ENCODE data around the gene ADAP1. TPM values are rescaled to one million over a fixed set of nuclear protein-coding genes. Genes with fewer than 3 reads are reported as not detected.

Gene ADAP1
- total RNA-seq, 3 donors from 2014 or later, result 7.5 to 15.5 (median 14.0) TPM

GRCh38 chr7:997404-998395, 43.2 kb upstream of the ADAP1 start:
- H3K4me1 ChIP-seq, result no peaks in the 10 kb centered on the region
- H3K4me3 ChIP-seq, result no peak overlapping the region
- H3K27ac ChIP-seq, result no peak overlapping the region
- no peaks in the 10 kb centered on the region for H3K9me3 ChIP-seq
- no peaks in the 10 kb centered on the region for H3K27me3 ChIP-seq
- intact Hi-C loops (cut with DNase I; ENCODE audit: low total_unique reads), result loop anchor here (5.0 to 10.0 kb wide), 2 partner anchors 70 to 167 kb away; partner anchors contain the start of gene ZFAND2A
- TF ChIP-seq POLR2AphosphoS5 (IDR thresholded peaks at IDR 0.05) (no peak), CTCF (IDR thresholded peaks at IDR 0.05) (no peak), POLR2A (IDR thresholded peaks at IDR 0.05) (no peak)
- DNase-seq (ENCODE audit: low spot score in 2 of 2), result no peak
- peaks cover 4% of the 10 kb centered on the region for H3K36me3 ChIP-seq

GRCh38 chr7:996079-996872, 41.8 kb upstream of the ADAP1 start:
- TF ChIP-seq POLR2A (IDR thresholded peaks at IDR 0.05) (no peak), POLR2AphosphoS5 (IDR thresholded peaks at IDR 0.05) (no peak), CTCF (IDR thresholded peaks at IDR 0.05) (no peak)
- peaks cover 0 to 11% of the 10 kb centered on the region in 2 donors for H3K27me3 ChIP-seq
- no peak overlapping the region for H3K4me3 ChIP-seq
- no peaks in the 10 kb centered on the region for H3K9me3 ChIP-seq
- DNase-seq (ENCODE audit: low spot score in 2 of 2), result no peak
- intact Hi-C loops (cut with DNase I; ENCODE audit: low total_unique reads), result loop anchor here (5.0 to 10.0 kb wide), 2 partner anchors 71 to 169 kb away; partner anchors contain the start of gene ZFAND2A
- no peaks in the 10 kb centered on the region for H3K4me1 ChIP-seq
- no peak overlapping the region for H3K27ac ChIP-seq
- H3K36me3 ChIP-seq, result peaks cover 4% of the 10 kb centered on the region

DNA sequence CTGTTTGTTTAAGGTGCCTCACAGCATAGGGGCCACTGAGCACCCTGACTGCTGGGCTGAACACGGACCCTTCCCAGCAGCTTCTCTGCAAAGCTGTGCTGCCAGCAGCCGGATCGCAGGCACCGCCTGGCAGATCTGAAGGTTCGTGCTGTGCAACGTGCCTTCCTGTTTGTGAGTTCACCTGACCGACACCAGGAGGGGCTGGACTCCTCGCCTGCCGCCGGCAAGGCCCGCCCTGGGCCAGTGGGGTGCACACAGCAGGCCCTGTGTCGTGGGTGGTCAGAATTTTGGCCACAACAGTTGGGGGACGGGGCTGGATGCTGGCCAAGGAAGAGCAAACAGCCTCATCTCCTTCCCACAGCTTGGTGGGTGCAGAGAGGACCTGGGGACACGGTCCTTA, 41.1 kb upstream of the ADAP1 start:
- peaks cover 4% of the 10 kb centered on the region for H3K36me3 ChIP-seq
- intact Hi-C loops (cut with DNase I; ENCODE audit: low total_unique reads), result loop anchor here (5.0 to 10.0 kb wide), 2 partner anchors 72 to 169 kb away; partner anchors contain the start of gene ZFAND2A
- H3K27ac ChIP-seq, result no peak overlapping the region
- no peaks in the 10 kb centered on the region for H3K9me3 ChIP-seq
- DNase-seq (ENCODE audit: low spot score in 2 of 2), result no peak
- TF ChIP-seq POLR2AphosphoS5 (IDR thresholded peaks at IDR 0.05) (no peak), CTCF (IDR thresholded peaks at IDR 0.05) (no peak), POLR2A (IDR thresholded peaks at IDR 0.05) (no peak)
- H3K4me1 ChIP-seq, result no peaks in the 10 kb centered on the region
- H3K4me3 ChIP-seq, result no peak overlapping the region
- peaks cover 0 to 18% of the 10 kb centered on the region in 2 donors for H3K27me3 ChIP-seq

- intact Hi-C loops (cut with DNase I; ENCODE audit: low total_unique reads), result loop anchor here (5.0 to 10.0 kb wide), 2 partner anchors 73 to 170 kb away; partner anchors contain the start of gene ZFAND2A
- Histone ChIP-seq H3K27me3 (peaks cover 0 to 22% of the 10 kb centered on the region in 2 donors), H3K4me3 (no peak overlapping the region), H3K4me1 (no peaks in the 10 kb centered on the region), H3K9me3 (no peaks in the 10 kb centered on the region), H3K27ac (no peak overlapping the region), H3K36me3 (peaks cover 4% of the 10 kb centered on the region)
- TF ChIP-seq POLR2A (IDR thresholded peaks at IDR 0.05) (no peak), CTCF (IDR thresholded peaks at IDR 0.05) (no peak), POLR2AphosphoS5 (IDR thresholded peaks at IDR 0.05) (no peak)
- DNase-seq (ENCODE audit: low spot score in 2 of 2), result no peak
Observed at GRCh38 chr7:994592-995308, 40.3 kb upstream of the ADAP1 start.
